OCI-LY3 (cell line): ENCODE measurements around the gene DPF3.

Experiments used
- H2AFZ ChIP-seq: fragments of 200-600, 300-600 bp; shearing (Covaris generic); 2 replicates; pipeline ENCODE4 v1.6.0; 2014; ENCODE audit warnings: antibody characterized with exemption, low read depth, low read length
- H3K27ac ChIP-seq: fragments of 200-600, 300-600 bp; sonication (generic); 2 replicates; pipeline ENCODE4 v1.5.1; 2014; ENCODE audit warnings: mild to moderate bottlenecking, low read length, moderate library complexity, mixed read lengths
- H3K27me3 ChIP-seq: fragments of 200-600, 300-600 bp; sonication (generic); 2 replicates; pipeline ENCODE4 v1.6.1; 2014; ENCODE audit warnings: low read depth, low read length, mixed read lengths
- H3K36me3 ChIP-seq: fragments of 200-600, 300-600 bp; sonication (generic); replicated peaks from 2 replicates; pipeline ENCODE3; 2014; ENCODE audit warnings: low read depth, low read length, mixed read lengths
- H3K4me1 ChIP-seq: fragments of 300-600, 200-600 bp; sonication (generic); 2 replicates; pipeline ENCODE4 v1.6.1; 2014; ENCODE audit warnings: low read length, mixed read lengths
- H3K4me2 ChIP-seq: fragments of 200-600, 300-600 bp; sonication (generic); 2 replicates; pipeline ENCODE4 v1.6.1; 2014; ENCODE audit warnings: low read length, mixed read lengths
- H3K4me3 ChIP-seq: fragments of 300-600, 200-600 bp; sonication (generic); 2 replicates; pipeline ENCODE4 v1.5.1; 2014; ENCODE audit warnings: antibody characterized with exemption, mild to moderate bottlenecking, low read length, moderate library complexity
- H3K79me2 ChIP-seq: fragments of 300-600, 200-600 bp; shearing (Covaris generic); 2 replicates; pipeline ENCODE4 v1.6.1; 2014; ENCODE audit warnings: mild to moderate bottlenecking, low read length, mixed read lengths
- H3K9ac ChIP-seq: fragments of 300-600, 200-600 bp; shearing (Covaris generic); 2 replicates; pipeline ENCODE4 v1.6.0; 2014; ENCODE audit warnings: mild to moderate bottlenecking, low read length, moderate library complexity
- H3K9me3 ChIP-seq: fragments of 200-600, 300-600 bp; shearing (Covaris generic); 2 replicates; pipeline ENCODE4 v1.6.1; 2014; ENCODE audit warnings: low read length, mixed read lengths; ENCODE audit not compliant: insufficient read depth
- H4K20me1 ChIP-seq: fragments of 200-600, 300-600 bp; sonication (generic); 2 replicates; pipeline ENCODE4 v1.6.1; 2016; ENCODE audit warnings: low read length, mixed read lengths; ENCODE audit not compliant: insufficient read depth
- EZH2phosphoT487 ChIP-seq: fragments of 200-600 bp; shearing (Covaris generic); IDR thresholded peaks from 2 replicates; pipeline ENCODE4 v1.6.1; 2018; ENCODE audit warnings: antibody characterized with exemption, mixed run types, low read depth
- TF ChIP-seq, protein P1 (sequence below): fragments of 200-600, 300-600 bp; sonication (generic); IDR thresholded peaks from 2 replicates; pipeline ENCODE4 v1.5.1; 2014; ENCODE audit warnings: antibody characterized with exemption, low read length, low read depth

Gene DPF3

DNA sequence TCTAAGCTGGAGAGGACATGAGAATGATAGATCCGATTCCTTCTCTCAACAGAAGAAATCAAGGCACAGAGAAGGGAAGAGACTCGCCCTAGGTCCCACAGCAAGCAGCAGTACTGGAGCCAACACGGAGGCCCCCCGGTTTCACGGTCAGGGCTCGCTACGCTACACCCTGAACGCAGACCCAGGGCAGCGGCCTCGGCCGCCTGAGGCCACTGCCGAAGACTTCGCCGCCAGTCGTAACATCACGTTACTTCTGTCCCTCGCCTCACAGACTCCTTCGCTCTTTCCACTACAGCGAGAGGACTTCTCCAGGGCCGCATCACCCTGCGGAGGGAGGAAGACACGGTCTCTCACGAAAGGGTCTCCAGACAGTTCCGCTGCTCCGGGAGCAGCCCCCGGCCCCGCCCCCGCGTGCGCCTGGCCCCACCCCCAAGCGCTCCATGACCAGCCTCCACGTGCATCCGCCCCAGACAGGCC lies 32.0 kb upstream of the DPF3 start:
- Histone ChIP-seq H3K9ac (peak overlapping the region; percentile 59), H3K27ac (no peak overlapping the region), H3K4me3 (peak overlapping the region; percentile 97), H3K36me3 (no peaks in the 10 kb centered on the region), H3K79me2 (peaks cover 26% of the 10 kb centered on the region), H3K27me3 (peaks cover 8% of the 10 kb centered on the region; the same call in 1 of the 2 replicates), H4K20me1 (no peaks in the 10 kb centered on the region), H3K9me3 (no peaks in the 10 kb centered on the region), H2AFZ (peak overlapping the region; percentile 54; the same call in 1 of the 2 replicates), H3K4me2 (peak overlapping the region; percentile 90), H3K4me1 (peaks cover 8% of the 10 kb centered on the region; the same call in 1 of the 2 replicates)
- TF ChIP-seq, protein P1, sequence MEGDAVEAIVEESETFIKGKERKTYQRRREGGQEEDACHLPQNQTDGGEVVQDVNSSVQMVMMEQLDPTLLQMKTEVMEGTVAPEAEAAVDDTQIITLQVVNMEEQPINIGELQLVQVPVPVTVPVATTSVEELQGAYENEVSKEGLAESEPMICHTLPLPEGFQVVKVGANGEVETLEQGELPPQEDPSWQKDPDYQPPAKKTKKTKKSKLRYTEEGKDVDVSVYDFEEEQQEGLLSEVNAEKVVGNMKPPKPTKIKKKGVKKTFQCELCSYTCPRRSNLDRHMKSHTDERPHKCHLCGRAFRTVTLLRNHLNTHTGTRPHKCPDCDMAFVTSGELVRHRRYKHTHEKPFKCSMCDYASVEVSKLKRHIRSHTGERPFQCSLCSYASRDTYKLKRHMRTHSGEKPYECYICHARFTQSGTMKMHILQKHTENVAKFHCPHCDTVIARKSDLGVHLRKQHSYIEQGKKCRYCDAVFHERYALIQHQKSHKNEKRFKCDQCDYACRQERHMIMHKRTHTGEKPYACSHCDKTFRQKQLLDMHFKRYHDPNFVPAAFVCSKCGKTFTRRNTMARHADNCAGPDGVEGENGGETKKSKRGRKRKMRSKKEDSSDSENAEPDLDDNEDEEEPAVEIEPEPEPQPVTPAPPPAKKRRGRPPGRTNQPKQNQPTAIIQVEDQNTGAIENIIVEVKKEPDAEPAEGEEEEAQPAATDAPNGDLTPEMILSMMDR: no peak
- TF ChIP-seq EZH2phosphoT487: no peak

DNA sequence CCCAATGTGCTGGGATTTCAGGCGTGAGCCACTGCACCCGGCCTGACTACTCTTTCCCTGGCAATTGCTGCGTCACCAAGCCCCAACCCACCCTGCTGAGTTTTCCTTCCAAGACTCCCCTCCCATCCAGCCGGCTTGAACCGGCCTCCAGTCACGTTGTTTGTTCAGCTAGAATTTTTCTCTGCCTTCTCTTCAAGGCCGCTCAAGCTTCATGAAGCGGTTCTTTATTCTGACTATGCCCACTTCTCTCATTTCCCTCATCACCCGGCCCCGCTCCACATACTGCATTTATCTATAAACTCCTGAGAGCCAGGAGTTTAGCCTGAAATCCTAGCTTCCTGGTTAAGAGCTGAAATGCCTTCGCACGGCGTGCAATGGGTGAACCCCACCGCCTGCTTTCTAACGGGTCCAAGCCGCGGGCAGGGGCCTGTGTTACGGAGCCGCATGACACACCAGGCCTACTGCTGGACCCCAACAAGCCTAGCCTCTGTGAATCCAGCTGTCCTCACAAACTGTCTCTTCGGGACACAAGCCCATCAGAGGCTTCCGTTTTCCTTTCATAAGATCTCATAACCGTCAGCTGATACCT lies 31.4 kb upstream of the DPF3 start:
- H3K27ac ChIP-seq: no peak overlapping the region
- no peaks in the 10 kb centered on the region for H3K36me3 ChIP-seq
- H3K9ac ChIP-seq: peak overlapping the region; percentile 59
- no peak for TF ChIP-seq EZH2phosphoT487
- TF ChIP-seq, protein P1: no peak
- H3K79me2 ChIP-seq: peaks cover 20% of the 10 kb centered on the region
- H3K4me3 ChIP-seq: peak overlapping the region; percentile 97
- peaks cover 8% of the 10 kb centered on the region; the same call in 1 of the 2 replicates for H3K4me1 ChIP-seq
- no peaks in the 10 kb centered on the region for H4K20me1 ChIP-seq
- H3K27me3 ChIP-seq: peaks cover 8% of the 10 kb centered on the region; the same call in 1 of the 2 replicates
- H2AFZ ChIP-seq: peak overlapping the region; percentile 54; the same call in 1 of the 2 replicates
- H3K9me3 ChIP-seq: no peaks in the 10 kb centered on the region
- H3K4me2 ChIP-seq: peak overlapping the region; percentile 90

DNA sequence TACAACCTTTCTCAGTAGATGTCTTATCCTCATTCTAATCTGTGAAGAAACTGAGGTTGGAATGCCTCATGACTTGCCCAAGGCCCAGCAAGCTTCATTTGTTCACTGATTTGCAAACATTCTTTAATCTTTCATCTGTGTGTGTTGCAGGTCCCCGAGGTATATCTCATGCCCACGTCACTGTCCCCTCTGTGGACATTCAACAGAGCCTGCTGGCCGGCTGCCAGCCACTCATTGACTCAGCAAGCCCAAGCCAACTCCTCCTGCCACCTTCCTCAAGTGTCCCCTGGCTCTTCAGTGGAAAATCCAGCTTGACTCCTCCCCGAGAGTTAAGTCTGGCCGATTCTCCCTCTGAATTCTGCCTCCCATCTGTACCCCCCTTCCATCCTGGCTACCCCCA lies 30.4 kb upstream of the DPF3 start:
- no peak for TF ChIP-seq EZH2phosphoT487
- TF ChIP-seq, protein P1: no peak
- no peaks in the 10 kb centered on the region for H3K36me3 ChIP-seq

DNA sequence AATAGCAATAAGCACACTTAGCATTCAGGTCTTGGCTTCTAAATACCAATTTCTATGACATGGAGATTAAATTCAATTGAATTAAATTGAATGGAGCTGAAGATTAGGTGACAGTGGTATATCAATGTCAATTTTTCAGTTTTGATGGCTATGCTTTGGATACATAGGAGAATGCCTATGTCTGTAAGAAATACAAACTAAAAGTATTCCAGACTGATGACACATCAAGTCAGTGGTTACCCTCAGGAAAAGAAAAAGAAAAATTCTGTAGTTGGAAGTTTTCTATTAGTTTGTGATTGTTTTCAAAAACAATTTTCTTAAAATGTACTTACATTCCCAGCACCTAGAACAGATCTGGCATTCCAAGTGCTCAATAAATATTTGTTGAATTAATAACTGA lies 27.5 kb upstream of the DPF3 start:
- H3K4me1 ChIP-seq: peaks cover 4% of the 10 kb centered on the region; the same call in 1 of the 2 replicates
- H3K9me3 ChIP-seq: no peaks in the 10 kb centered on the region
- no peak for TF ChIP-seq EZH2phosphoT487
- TF ChIP-seq, protein P1: no peak
- no peak overlapping the region for H3K27ac ChIP-seq
- H2AFZ ChIP-seq: no peak overlapping the region
- no peaks in the 10 kb centered on the region for H3K36me3 ChIP-seq
- no peak overlapping the region for H3K4me2 ChIP-seq
- H3K9ac ChIP-seq: no peak overlapping the region
- no peaks in the 10 kb centered on the region for H3K79me2 ChIP-seq
- no peaks in the 10 kb centered on the region for H4K20me1 ChIP-seq
- peaks cover 36% of the 10 kb centered on the region for H3K27me3 ChIP-seq
- no peak overlapping the region for H3K4me3 ChIP-seq

More for the DNA sequence above, 30.4 kb upstream of the DPF3 start:
- H3K4me2 ChIP-seq: no peak overlapping the region
- H3K27me3 ChIP-seq: peaks cover 14% of the 10 kb centered on the region
- no peak overlapping the region for H3K4me3 ChIP-seq
- no peak overlapping the region for H2AFZ ChIP-seq
- H3K9me3 ChIP-seq: no peaks in the 10 kb centered on the region
- no peak overlapping the region for H3K27ac ChIP-seq
- peaks cover 8% of the 10 kb centered on the region; the same call in 1 of the 2 replicates for H3K4me1 ChIP-seq
- H3K9ac ChIP-seq: no peak overlapping the region
- peaks cover 15% of the 10 kb centered on the region for H3K79me2 ChIP-seq
- H4K20me1 ChIP-seq: no peaks in the 10 kb centered on the region
